K562 (cell line): ENCODE data around the gene FBXO10. TPM values are rescaled to one million over a fixed set of nuclear protein-coding genes. Genes with fewer than 3 reads are reported as not detected.

Experiments
- CBX8 ChIP-seq: fragments of 200-600 bp; sonication (generic); IDR thresholded peaks from 2 replicates; pipeline ENCODE4 v1.6.1; 2012; ENCODE audit warnings: borderline replicate concordance, mixed run types, low read depth, mild to moderate bottlenecking, moderate library complexity, mixed read lengths, low read length, control low read depth, inconsistent platforms; ENCODE audit not compliant: poor library complexity, severe bottlenecking; ENCODE audit errors: extremely low read depth
- DACH1 ChIP-seq: fragments of 450-650 bp; IDR thresholded peaks from 2 replicates; pipeline ENCODE4 v1.6.1; 2018; ENCODE audit not compliant: partially characterized antibody
- E2F8 ChIP-seq: fragments of 450-650 bp; IDR thresholded peaks from 2 replicates; pipeline ENCODE4 v1.7.1; 2018; ENCODE audit warnings: mild to moderate bottlenecking, low read depth; ENCODE audit not compliant: partially characterized antibody
- FOSL1 ChIP-seq: fragments of 200-800 bp; sonication (Bioruptor generic); conservative IDR thresholded peaks from 2 replicates; pipeline ENCODE4 v1.6.1; 2016; ENCODE audit warnings: missing genetic modification characterization, missing compliant biosample characterization
- FOXA3 ChIP-seq, 2 experiments: fragments of 450-650 bp in 1 of 2; sonication (generic) in 1 of 2; formaldehyde crosslinking; IDR thresholded peaks in 1 of 2; conservative IDR thresholded peaks in 1 of 2; 2 replicates each; pipeline versions ENCODE4 v1.4.0 to v1.8.0; 2020 to 2022; ENCODE audit warnings: mild to moderate bottlenecking in 2 of 2, missing genetic modification reagents in 1 of 2
- GABPA ChIP-seq: fragments of 200-800 bp; sonication (Bioruptor generic); conservative IDR thresholded peaks from 2 replicates; pipeline ENCODE4 v1.6.1; 2016; ENCODE audit warnings: low read depth, missing genetic modification characterization, missing compliant biosample characterization
- GATA2 ChIP-seq: sonication (generic); formaldehyde crosslinking; IDR thresholded peaks from 2 replicates; pipeline ENCODE4 v1.4.0; 2020; ENCODE audit warnings: mild to moderate bottlenecking, missing genetic modification reagents
- GTF2E2 ChIP-seq: fragments of 200-800 bp; sonication (Bioruptor generic); IDR thresholded peaks from 2 replicates; pipeline ENCODE4 v1.6.1; 2016; ENCODE audit warnings: missing genetic modification characterization, missing compliant biosample characterization
- HDAC3 ChIP-seq: fragments of 450-650 bp; IDR thresholded peaks from 2 replicates; pipeline ENCODE4 v1.6.1; 2018; ENCODE audit warnings: borderline replicate concordance, mild to moderate bottlenecking, moderate library complexity; ENCODE audit not compliant: partially characterized antibody
- HNRNPLL ChIP-seq: fragments of 200-400 bp; formaldehyde crosslinking; IDR thresholded peaks from 2 replicates; pipeline ENCODE4 v1.6.1; 2017; ENCODE audit warnings: low read length, low read depth, mild to moderate bottlenecking; ENCODE audit not compliant: poor library complexity, severe bottlenecking
- KDM4B ChIP-seq, 2 experiments: fragments of 450-650 bp in 1 of 2; sonication (generic) in 1 of 2; IDR thresholded peaks; 2 replicates each; pipeline ENCODE4 v1.6.1; 2016 to 2017; ENCODE audit warnings: borderline replicate concordance in 2 of 2, antibody characterized with exemption in 1 of 2, low read depth in 1 of 2, mild to moderate bottlenecking in 1 of 2
- MCM3 ChIP-seq: fragments of 450-650 bp; IDR thresholded peaks from 2 replicates; pipeline ENCODE4 v1.6.1; 2016
- MTF1 ChIP-seq: fragments of 250-450 bp; sonication (Bioruptor Pico); IDR thresholded peaks from 2 replicates; pipeline ENCODE4 v1.9.0; 2021; ENCODE audit warnings: moderate library complexity, mild to moderate bottlenecking, inconsistent platforms, borderline replicate concordance
- NCOA2 ChIP-seq, 2 experiments: fragments of 450-650 bp; IDR thresholded peaks; 2 replicates each; pipeline ENCODE4 v1.6.1; 2018; ENCODE audit warnings: mild to moderate bottlenecking in 2 of 2, moderate library complexity in 1 of 2; ENCODE audit not compliant: partially characterized antibody in 2 of 2
- NEUROD1 ChIP-seq: fragments of 150-350 bp; IDR thresholded peaks from 2 replicates; pipeline ENCODE4 v1.6.1; 2014; ENCODE audit warnings: borderline replicate concordance, low read length, low read depth; ENCODE audit not compliant: partially characterized antibody
- PPARD ChIP-seq: fragments of 250-450 bp; sonication (Bioruptor Pico); IDR thresholded peaks from 2 replicates; pipeline ENCODE4 v1.8.0; 2022; ENCODE audit warnings: inconsistent platforms, mild to moderate bottlenecking, moderate library complexity
- RFX7 ChIP-seq: fragments of 250-450 bp; sonication (Bioruptor Pico); IDR thresholded peaks from 2 replicates; pipeline ENCODE4 v1.5.1; 2021; ENCODE audit warnings: mild to moderate bottlenecking
- SNAPC5 ChIP-seq: fragments of 250-450 bp; sonication (Bioruptor Pico); IDR thresholded peaks from 2 replicates; pipeline ENCODE4 v1.8.0; 2021; ENCODE audit warnings: moderate library complexity, mild to moderate bottlenecking, inconsistent platforms
- SRSF7 ChIP-seq: fragments of 200-400 bp; formaldehyde crosslinking; optimal IDR thresholded peaks from 2 replicates; pipeline ENCODE3; 2017; ENCODE audit warnings: mild to moderate bottlenecking, low read depth, low read length
- TRIM24 ChIP-seq, 2 experiments: fragments of 450-650 bp; IDR thresholded peaks; 2 replicates each; pipeline ENCODE4 v1.6.1; 2016
- U2AF1 ChIP-seq: fragments of 200-400 bp; formaldehyde crosslinking; optimal IDR thresholded peaks from 2 replicates; pipeline ENCODE3; 2017; ENCODE audit warnings: mild to moderate bottlenecking, low read depth, low read length, moderate library complexity
- ZNF217 ChIP-seq: sonication (generic); formaldehyde crosslinking; IDR thresholded peaks from 2 replicates; pipeline ENCODE4 v1.8.0; 2022; ENCODE audit warnings: mild to moderate bottlenecking, missing genetic modification reagents
- ZNF583 ChIP-seq: fragments of 250-450 bp; sonication (Bioruptor Pico); IDR thresholded peaks from 2 replicates; pipeline ENCODE4 v1.4.0; 2020
- polyA plus RNA-seq, 8 experiments: library from polyadenylated mRNA; depleted of rRNA in 4 of 8; stranded (reverse) in 5 of 8; unstranded in 3 of 8; fragments of >200 nt; fragmentation: Nextera tagmentation in 2 of 8; fragmentation: Illumina TruSeq in 1 of 8; extraction: Ambion mirVana in 2 of 8; extraction: Trizol in 1 of 8; gene quantifications; 2 replicates each; pipeline versions ENCODE4 v1.2.1 to v1.2.3, GENCODE V29; 2011 to 2014; ENCODE audit warnings: inconsistent platforms in 1 of 8, missing spikeins in 1 of 8
- total RNA-seq, 7 experiments: library from RNA; depleted of rRNA in 6 of 7; stranded (reverse); fragments of >200 nt in 6 of 7; fragmentation: Illumina TruSeq in 2 of 7; extraction: Trizol in 2 of 7; gene quantifications; 2 replicates each; pipeline versions ENCODE4 v1.2.1 to v1.2.3, GENCODE V29; 2011 to 2021; ENCODE audit warnings: low replicate concordance in 1 of 7
- TF ChIP-seq, protein P1 (sequence below), 2 experiments: fragments of 450-650 bp; IDR thresholded peaks; 2 replicates each; pipeline ENCODE4 v1.6.1; 2016

Gene FBXO10
- total and polyA plus RNA-seq, 9 of the 15 experiments (the other 6 are each of a cell fraction or from before 2014, with no cell fraction given), result 0.84 to 9.9 (median 6.0) TPM

DNA sequence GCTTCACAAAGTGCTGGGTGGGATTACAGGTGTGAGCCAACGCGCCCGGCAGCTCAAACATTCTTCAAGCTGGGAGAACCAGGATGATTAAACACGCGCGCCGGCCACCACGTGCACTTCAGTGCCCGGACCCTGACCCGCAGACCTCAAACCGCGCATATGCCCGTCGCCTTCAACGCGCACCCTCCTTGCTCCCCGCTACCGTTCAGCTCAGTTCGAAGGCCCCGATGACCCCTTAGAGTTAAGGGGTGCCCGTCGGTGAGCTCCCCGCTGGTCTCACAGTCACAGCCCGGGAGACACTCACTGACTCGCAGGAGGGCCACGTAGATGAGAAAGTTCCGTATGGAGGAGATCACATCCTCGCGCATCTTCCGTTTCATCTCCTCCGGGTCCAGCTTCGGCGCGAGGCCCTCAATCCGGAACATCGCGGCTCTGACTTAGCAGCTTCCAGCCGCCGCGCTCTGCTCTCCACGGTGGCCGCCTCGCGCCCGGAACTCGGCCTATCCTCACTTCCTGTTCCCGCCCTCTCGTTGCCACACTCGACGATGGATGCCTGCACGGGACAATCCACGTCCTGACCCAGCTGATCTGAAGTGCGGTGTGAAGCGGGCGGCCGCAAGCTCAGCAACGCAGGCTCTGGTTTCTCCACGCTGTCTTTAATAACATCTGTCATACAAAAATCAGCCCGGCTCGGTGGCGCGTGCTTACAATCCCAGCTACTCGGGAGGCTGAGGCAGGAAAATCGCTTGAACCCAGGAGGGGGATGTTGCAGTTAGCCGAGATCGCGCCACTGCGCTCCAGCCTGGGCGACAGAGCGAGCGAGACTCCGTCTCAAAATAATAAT lies 16.1 kb upstream of the FBXO10 start, which contains the start of gene TOMM5 (continued):
- TF ChIP-seq CBX8, result no peak
- no peak for TF ChIP-seq U2AF1
- no peak for TF ChIP-seq NCOA2 (IDR thresholded peaks at IDR 0.05; ENCODE audit: partially characterized antibody in 2 of 2)
- peak in 1 of 2 experiments; percentile 78; a peak in 1 of 4 replicates for TF ChIP-seq FOXA3 (CRISPR knock-in tag; conservative IDR thresholded peaks at IDR 0.05 in 1 of 2, IDR thresholded peaks at IDR 0.05 in 1 of 2)
- no peak for TF ChIP-seq PPARD (CRISPR knock-in tag)
- TF ChIP-seq TRIM24 (IDR thresholded peaks at IDR 0.05), result peak; percentile 25 to 82; a peak in 3 of 4 replicates
- peak; percentile 43 for TF ChIP-seq NEUROD1
- TF ChIP-seq DACH1, result no peak
- no peak for TF ChIP-seq HDAC3
- peak; percentile 96 for TF ChIP-seq GABPA (tag)
- TF ChIP-seq KDM4B (IDR thresholded peaks at IDR 0.05; ENCODE audit: borderline replicate concordance in 2 of 2, low read depth in 1 of 2), result peak in 1 of 2 experiments; percentile 88; a peak in 1 of 4 replicates
- TF ChIP-seq, protein P1, sequence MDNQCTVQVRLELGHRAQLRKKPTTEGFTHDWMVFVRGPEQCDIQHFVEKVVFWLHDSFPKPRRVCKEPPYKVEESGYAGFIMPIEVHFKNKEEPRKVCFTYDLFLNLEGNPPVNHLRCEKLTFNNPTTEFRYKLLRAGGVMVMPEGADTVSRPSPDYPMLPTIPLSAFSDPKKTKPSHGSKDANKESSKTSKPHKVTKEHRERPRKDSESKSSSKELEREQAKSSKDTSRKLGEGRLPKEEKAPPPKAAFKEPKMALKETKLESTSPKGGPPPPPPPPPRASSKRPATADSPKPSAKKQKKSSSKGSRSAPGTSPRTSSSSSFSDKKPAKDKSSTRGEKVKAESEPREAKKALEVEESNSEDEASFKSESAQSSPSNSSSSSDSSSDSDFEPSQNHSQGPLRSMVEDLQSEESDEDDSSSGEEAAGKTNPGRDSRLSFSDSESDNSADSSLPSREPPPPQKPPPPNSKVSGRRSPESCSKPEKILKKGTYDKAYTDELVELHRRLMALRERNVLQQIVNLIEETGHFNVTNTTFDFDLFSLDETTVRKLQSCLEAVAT (IDR thresholded peaks at IDR 0.05), result peak in 1 of 2 experiments; percentile 58; a peak in 1 of 4 replicates
- peak; percentile 67; the same call in 1 of the 2 replicates for TF ChIP-seq MTF1
- no peak for TF ChIP-seq FOSL1
- peak; percentile 91 for TF ChIP-seq E2F8
- TF ChIP-seq RFX7 (CRISPR knock-in tag), result no peak
- TF ChIP-seq SNAPC5 (CRISPR knock-in tag), result no peak
- TF ChIP-seq GATA2, result no peak
- TF ChIP-seq MCM3, result no peak
- TF ChIP-seq GTF2E2 (tag), result peak; percentile 92
- peak; percentile 66 for TF ChIP-seq HNRNPLL
- no peak for TF ChIP-seq ZNF217 (CRISPR knock-in tag)
- TF ChIP-seq SRSF7, result no peak
- no peak for TF ChIP-seq ZNF583
